Stomach (tissue), 4 donors: ENCODE measurements around the gene IGSF1.

Source experiments
- POLR2AphosphoS5 ChIP-seq, 3 donors: sonication (generic); formaldehyde crosslinking; IDR thresholded peaks; one replicate each; pipeline ENCODE4 v1.6.1; 2016; ENCODE audit warnings: antibody characterized with exemption in 3 of 3
- TF ChIP-seq, protein P1 (sequence below), 7 experiments: fragments of 450-650 bp in 4 of 7; fragments of 200-600 bp in 3 of 7; sonication (generic) in 3 of 7; IDR thresholded peaks; one replicate each; pipeline ENCODE4 v1.5.1; 2016 to 2019; ENCODE audit warnings: antibody characterized with exemption in 7 of 7, control low read depth in 2 of 7, mild to moderate bottlenecking in 1 of 7

DNA sequence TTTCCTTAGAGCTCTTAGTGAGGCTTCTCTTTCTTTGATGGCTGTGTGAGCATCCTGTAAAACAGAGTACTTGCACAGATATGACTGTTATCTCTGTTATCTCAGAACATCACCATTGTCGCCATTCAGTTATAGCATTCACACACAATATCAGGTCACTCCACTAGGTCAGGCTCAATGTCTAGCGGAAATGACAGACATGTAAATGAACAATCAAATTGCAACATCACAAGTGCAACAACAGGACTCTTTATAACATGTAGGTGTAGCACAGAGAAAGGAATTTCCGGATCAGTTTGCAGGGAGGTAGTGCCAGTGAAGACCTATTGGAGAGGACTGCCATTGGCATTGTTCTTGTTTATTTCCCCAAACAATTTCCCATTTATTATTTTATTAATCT is 43.2 kb upstream of the IGSF1 start:
- TF ChIP-seq, protein P1, sequence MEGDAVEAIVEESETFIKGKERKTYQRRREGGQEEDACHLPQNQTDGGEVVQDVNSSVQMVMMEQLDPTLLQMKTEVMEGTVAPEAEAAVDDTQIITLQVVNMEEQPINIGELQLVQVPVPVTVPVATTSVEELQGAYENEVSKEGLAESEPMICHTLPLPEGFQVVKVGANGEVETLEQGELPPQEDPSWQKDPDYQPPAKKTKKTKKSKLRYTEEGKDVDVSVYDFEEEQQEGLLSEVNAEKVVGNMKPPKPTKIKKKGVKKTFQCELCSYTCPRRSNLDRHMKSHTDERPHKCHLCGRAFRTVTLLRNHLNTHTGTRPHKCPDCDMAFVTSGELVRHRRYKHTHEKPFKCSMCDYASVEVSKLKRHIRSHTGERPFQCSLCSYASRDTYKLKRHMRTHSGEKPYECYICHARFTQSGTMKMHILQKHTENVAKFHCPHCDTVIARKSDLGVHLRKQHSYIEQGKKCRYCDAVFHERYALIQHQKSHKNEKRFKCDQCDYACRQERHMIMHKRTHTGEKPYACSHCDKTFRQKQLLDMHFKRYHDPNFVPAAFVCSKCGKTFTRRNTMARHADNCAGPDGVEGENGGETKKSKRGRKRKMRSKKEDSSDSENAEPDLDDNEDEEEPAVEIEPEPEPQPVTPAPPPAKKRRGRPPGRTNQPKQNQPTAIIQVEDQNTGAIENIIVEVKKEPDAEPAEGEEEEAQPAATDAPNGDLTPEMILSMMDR (IDR thresholded peaks at IDR 0.05): no peak
- TF ChIP-seq POLR2AphosphoS5 (IDR thresholded peaks at IDR 0.05): no peak
